Measurements from ENCODE around the gene GAB4. TPM values are rescaled to one million over a fixed set of nuclear protein-coding genes. Genes with fewer than 3 reads are reported as not detected.

Gene GAB4
- total and polyA plus RNA-seq, 9 donors = not detected

DNA sequence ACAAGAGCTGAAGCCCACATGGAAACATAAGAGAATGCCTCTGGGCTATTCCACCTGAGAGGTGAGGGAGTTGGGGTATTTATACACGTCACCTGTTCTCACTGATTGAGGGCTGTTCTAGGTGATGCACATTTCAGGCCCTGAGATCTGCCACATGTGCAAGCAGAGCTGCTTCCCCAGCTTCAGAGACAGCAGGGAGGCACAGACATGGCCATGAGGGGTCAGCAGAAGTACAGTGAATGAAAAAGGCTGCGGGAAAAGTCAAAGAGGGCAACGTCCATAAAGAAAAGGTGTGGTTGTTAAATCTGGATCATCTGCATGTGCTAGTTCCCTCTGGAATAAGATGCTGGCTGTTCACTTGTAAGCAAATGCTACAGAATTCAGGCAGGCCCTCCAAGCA is 75.4 kb downstream of the GAB4 start:
- Histone ChIP-seq H3K36me3 (no peaks in the 10 kb centered on the region), H3K9me3 (no peaks in the 10 kb centered on the region), H3K4me3 (no peak overlapping the region), H3K4me1 (ENCODE audit: insufficient read depth) (no peaks in the 10 kb centered on the region), H3K27ac (no peak overlapping the region), H3K27me3 (no peaks in the 10 kb centered on the region)
- WGBS, 3 donors = 35 to 46% (median 45%) methylated on average over 3 of the region's 3 CpGs
- DNase-seq = no peak
- intact Hi-C loops (cut with DNase I) = no loop called here
- TF ChIP-seq POLR2A (IDR thresholded peaks at IDR 0.05) = no peak
- no peak for TF ChIP-seq EP300 (IDR thresholded peaks at IDR 0.05)
- TF ChIP-seq, protein P1, sequence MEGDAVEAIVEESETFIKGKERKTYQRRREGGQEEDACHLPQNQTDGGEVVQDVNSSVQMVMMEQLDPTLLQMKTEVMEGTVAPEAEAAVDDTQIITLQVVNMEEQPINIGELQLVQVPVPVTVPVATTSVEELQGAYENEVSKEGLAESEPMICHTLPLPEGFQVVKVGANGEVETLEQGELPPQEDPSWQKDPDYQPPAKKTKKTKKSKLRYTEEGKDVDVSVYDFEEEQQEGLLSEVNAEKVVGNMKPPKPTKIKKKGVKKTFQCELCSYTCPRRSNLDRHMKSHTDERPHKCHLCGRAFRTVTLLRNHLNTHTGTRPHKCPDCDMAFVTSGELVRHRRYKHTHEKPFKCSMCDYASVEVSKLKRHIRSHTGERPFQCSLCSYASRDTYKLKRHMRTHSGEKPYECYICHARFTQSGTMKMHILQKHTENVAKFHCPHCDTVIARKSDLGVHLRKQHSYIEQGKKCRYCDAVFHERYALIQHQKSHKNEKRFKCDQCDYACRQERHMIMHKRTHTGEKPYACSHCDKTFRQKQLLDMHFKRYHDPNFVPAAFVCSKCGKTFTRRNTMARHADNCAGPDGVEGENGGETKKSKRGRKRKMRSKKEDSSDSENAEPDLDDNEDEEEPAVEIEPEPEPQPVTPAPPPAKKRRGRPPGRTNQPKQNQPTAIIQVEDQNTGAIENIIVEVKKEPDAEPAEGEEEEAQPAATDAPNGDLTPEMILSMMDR (IDR thresholded peaks at IDR 0.05) = no peak

DNA sequence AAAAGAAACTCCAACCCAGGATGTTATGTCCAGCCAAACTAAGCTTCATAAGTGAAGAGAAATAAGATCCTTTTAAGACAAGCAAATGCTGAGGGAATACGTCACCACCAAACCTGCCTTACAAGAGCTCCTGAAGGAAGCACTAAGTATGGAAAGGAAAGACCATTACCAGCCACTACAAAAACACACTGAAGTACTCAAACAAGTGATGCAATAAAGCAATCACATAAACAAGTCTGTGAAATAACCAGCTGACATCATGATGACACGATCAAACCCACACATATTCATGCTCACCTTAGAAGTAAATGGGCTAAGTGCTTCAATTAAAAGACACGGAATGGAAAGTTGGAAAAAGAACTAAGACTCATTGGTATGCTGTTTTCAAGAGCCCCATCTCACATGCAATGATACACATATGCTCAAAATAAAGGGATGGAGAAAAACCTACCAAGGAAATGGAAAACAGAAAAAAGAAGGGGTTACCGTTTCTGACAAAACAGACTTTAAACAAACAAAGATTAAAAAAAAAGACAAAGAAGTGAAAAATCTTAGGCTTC is 82.5 kb downstream of the GAB4 start:
- TF ChIP-seq EP300 (IDR thresholded peaks at IDR 0.05) = no peak
- TF ChIP-seq, protein P1 (IDR thresholded peaks at IDR 0.05) = no peak
- no peak for TF ChIP-seq POLR2A (IDR thresholded peaks at IDR 0.05)
- no peaks in the 10 kb centered on the region for H3K9me3 ChIP-seq
- WGBS, 3 donors = 67 to 78% (median 68%) methylated on average over 4 of the region's 4 CpGs
- H3K36me3 ChIP-seq = no peaks in the 10 kb centered on the region
- DNase-seq = no peak
- no peaks in the 10 kb centered on the region for H3K27me3 ChIP-seq
- no peak overlapping the region for H3K27ac ChIP-seq
- intact Hi-C loops (cut with DNase I) = no loop called here
- no peak overlapping the region for H3K4me3 ChIP-seq
- H3K4me1 ChIP-seq (ENCODE audit: insufficient read depth) = no peaks in the 10 kb centered on the region

DNA sequence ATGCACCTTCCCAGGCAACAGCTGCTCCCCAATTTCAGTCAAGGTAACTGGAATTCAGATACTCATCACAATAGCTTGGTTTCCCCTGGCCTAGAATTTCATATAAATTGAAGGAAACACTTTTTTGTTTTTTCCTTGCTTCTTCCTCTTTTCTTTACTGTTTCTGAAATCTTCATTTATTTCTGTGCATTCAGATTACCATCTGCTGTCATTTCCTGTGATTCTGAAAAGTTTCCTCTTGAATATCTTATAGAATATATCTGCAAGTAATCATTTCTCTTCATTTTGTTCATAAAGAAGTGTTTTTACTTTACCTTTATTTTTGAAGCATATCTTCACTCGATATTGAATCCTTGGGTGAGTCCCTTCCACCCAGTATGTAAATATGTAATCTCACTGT is 85.3 kb downstream of the GAB4 start:
- WGBS, 3 donors = 0 to 78% (median 0%) methylated on average over 1 of the region's 1 CpG
- Histone ChIP-seq H3K4me3 (no peak overlapping the region), H3K9me3 (no peaks in the 10 kb centered on the region), H3K4me1 (ENCODE audit: insufficient read depth) (no peaks in the 10 kb centered on the region), H3K27me3 (no peaks in the 10 kb centered on the region), H3K36me3 (no peaks in the 10 kb centered on the region), H3K27ac (no peak overlapping the region)
- TF ChIP-seq, protein P1 (IDR thresholded peaks at IDR 0.05) = no peak
- no peak for TF ChIP-seq EP300 (IDR thresholded peaks at IDR 0.05)
- TF ChIP-seq POLR2A (IDR thresholded peaks at IDR 0.05) = no peak
- intact Hi-C loops (cut with DNase I) = no loop called here
- no peak for DNase-seq

DNA sequence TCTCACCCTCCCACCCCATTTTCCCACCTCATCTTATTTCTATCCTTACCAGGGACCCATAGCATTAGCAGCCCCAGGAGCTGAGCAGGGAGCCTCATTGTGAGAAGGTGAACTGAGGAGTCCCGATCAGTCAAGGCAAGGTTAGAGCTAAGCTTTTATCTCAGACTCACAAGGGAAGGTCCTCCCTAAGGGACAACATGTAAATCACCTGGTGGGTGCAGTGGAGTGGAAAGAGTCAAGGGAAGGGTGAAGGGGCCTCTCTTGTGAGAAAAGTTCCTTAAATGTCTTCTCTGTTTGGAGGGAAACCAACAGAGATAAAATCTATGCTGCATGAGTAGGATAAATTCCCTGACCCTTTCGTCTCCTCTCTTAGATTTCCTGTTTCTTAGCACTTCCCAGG is 85.9 kb downstream of the GAB4 start:
- H3K36me3 ChIP-seq = no peaks in the 10 kb centered on the region
- intact Hi-C loops (cut with DNase I) = no loop called here
- WGBS, 3 donors = 32 to 50% (median 38%) methylated on average over 2 of the region's 2 CpGs
- DNase-seq = no peak
- H3K27me3 ChIP-seq = no peaks in the 10 kb centered on the region
- H3K9me3 ChIP-seq = no peaks in the 10 kb centered on the region
- H3K4me3 ChIP-seq = no peak overlapping the region
- TF ChIP-seq POLR2A (IDR thresholded peaks at IDR 0.05) (no peak), EP300 (IDR thresholded peaks at IDR 0.05) (no peak)
- TF ChIP-seq, protein P1 (IDR thresholded peaks at IDR 0.05) = no peak
- no peak overlapping the region for H3K27ac ChIP-seq
- no peaks in the 10 kb centered on the region for H3K4me1 ChIP-seq (ENCODE audit: insufficient read depth)
